ENCODE results near the gene MTCL1.

Gene MTCL1

DNA sequence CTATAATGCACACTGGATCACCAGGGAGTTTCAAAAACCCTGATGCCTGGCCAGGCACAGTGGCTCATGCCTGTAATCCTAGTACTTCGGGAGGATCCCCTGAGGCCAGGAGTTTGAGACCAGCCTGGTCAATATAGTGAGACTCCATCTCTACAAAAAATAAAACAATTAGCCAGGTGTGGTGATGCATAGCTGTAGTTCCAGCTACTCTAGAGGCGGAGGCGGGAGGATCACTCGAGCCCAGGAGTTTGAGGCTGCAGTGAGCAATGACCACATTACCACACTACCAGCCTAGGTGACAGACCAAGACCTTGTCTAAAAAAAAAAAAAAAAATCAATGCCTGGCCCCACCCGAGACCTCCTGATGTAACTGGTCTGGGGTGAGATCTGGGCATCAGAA is 137.2 kb downstream of the MTCL1 start:
- DNase-seq: no peak

DNA sequence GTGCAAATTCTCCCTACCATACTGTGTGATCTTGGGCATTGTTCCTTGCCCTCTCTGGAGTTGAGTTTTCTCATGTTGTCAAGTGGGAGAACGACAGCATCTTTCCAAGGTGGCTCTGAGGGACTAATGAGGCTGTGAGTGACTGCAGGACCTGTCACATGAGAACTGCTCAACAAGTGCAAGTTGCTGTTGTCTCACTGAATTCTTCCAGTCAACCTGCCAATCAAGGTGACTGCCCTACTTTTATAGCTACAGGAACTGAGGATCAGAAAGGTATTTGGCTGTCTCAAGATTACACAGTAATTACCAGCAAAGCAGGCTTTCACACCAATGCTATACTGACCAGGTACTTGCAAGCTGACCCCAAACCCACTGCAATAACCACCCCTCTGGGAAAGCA is 137.6 kb downstream of the MTCL1 start:
- DNase-seq: no peak

DNA sequence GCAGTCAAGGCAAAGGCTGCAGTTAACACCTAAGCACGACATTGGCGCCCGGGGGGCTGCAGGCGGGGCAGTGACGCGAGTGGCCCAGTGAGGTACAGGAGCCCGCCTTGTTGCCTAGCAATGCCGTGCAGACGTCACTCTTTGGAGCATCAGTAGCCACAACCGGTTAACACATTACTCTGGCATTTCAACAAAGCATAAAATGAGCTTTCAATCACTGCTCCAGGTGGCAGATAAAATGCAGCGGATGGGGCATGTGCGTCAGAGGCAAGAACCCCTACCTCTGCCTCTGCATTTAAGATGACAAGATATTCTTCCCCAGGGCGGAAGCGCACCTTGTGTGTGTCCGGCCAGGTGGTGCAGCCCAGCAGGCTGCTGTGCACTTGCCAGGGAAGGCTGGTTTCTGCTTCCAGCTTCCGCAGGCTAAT is 139.4 kb downstream of the MTCL1 start:
- DNase-seq: no peak

DNA sequence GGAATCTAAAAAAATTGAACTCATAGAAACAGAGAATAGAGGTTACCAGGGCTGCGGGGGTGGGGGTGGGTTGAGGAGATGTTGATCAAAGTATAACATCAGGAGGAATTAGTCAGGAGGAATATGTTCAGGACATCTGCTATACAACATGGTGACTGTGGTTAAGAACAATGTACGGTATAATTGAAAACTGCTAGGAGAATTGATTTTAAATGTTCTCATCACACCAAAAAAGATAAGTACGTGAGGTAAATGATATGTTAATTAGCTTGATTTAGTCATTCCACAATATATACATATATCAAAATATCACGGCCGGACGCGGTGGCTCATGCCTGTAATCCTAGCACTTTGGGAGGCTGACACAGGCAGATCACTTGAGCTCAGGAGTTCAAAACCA is 140.2 kb downstream of the MTCL1 start:
- no peak for DNase-seq

DNA sequence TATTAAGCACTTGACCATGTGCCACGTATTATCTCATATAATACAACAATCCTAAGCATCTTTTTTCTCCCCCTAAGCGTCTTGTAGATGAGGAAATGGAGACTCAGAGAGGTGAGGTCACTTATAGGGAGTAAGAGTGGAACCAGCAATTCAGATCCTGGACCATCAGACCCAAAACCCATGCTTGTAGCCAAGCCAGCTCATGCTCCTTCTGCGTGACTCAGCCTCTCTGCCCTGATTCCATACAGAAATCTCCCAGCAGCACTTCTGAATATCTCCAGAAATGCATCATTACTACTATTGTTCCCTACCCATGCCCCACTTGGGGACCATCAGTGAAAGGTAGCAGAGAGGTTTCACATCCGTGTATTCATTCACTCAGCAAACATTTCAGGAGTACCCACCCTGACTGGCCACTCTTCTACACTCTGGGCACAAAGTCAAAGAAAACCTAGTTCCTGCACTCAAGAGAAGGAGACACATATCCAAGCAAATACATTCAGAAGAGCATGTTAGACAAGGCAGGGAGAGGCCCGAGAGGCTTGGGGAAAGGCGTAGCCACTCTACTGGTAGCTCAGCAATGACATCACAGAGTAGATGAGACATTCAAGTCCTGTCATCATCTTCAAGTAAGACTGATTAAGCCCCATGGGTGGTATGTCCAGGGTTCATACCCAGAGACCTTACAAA is 141.9 kb downstream of the MTCL1 start:
- no peak for DNase-seq

DNA sequence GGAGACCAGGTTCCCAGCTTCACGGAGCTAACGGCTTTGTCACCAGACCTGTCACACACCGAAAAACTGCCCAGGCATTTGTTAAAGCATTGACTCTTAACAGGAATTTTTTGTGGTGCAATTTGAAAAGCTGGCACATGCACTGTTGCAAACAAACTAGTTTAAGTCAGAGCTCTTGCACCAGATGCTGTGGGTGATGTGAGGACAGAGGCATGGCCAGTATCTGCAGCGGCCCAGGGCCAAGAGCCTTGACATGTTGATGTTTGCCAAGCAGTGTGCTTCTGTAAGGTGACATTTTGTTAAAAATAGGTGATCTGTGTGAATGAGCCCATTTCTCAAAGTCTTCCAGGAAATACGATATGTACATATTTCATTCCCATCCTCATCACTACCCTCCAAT is 142.5 kb downstream of the MTCL1 start:
- no peak for DNase-seq

DNA sequence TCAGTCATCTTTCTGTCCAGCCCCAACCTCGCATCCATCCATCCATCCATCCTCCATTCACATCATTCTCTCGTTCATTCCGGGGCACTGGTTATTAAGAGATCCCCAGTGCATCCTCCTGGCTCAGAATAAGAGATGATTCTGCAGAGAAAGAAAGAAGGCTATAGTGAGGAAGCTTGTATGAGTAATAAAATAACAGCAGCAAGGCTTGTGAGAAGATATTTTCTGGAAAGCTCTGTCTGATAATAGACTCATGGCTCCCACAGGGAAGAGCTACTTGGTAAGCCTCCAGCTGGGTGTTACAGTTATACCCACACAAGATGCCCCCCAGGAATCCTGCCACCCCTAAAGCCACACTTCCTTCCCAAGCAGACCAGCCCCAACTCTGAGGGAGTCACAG is 143.2 kb downstream of the MTCL1 start:
- DNase-seq: no peak

DNA sequence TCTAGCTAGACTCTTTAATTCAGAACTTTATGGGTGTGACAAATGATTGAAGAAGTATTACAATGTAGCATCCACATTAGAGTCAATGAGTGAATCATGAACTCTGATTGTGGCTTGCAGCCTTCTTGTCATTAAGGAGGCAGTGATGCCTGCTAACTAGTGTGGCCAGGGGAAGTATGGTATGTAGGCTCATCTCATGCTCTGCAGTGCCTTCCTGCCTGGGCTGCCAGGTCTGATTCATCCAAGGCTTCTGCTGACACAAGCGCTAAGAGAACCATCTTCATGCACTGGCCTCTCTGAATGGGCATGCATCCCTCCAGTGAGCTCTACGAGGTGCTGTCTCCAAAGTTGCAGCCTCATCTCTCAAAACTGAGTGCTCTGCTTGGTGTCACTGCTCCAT is 144.3 kb downstream of the MTCL1 start:
- DNase-seq: no peak

DNA sequence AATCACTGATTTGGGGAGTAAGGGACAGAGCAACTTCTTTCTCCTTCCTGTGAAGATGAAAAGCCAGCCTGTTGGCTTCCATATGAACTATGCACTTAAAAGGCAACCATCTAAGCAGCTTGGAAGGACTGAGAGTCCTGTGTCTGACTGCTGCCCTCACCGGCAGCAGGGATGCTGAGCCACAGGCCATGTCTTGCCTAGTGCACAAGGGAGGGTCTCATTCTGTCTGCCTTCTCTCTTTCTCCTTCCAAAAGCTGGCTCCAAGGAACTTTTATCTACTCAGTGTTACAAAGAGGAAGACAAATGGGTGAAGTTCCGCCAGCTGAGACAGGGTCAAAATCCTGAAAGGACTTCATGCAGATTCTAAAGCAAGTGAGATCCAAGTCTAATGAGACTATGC is 146.3 kb downstream of the MTCL1 start:
- no peak for DNase-seq

DNA sequence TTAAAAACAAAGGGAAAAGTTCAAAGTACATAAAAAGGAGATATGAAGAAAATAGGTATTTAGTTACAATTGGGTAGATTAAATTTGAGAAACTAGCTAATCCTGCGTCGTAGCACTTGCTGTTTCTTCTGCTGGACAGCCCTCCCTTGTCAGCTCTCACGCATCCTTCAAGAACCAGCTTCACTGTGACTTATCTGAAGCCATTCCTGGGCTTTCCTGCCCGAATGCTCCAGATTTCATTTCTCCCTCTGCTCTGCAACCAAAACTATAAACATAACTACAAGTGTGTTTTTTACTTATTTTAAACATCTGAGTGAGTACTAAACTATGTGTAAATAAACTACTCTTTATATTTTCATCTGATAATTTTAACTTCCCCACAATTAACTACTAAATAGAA is 149.2 kb downstream of the MTCL1 start:
- DNase-seq: no peak

DNA sequence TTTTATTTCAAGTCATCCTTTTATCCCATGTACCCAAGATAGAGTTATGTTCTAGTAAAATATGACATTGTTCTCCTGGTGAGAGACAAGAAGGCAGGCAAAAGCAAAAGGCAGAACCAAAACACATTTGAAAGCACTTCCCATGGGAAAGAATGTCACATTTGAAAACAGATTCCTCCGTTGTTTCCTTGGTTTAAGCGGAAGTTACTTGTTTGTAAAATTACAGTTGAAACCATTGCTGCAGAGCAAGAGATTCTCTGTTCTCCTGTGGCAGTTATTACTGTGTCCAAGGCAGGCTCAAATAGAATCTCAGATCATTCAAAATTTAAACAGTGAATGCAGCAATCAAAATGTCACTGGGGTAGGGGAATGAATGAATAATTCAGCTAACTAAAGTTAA is 149.6 kb downstream of the MTCL1 start:
- DNase-seq: no peak

DNA sequence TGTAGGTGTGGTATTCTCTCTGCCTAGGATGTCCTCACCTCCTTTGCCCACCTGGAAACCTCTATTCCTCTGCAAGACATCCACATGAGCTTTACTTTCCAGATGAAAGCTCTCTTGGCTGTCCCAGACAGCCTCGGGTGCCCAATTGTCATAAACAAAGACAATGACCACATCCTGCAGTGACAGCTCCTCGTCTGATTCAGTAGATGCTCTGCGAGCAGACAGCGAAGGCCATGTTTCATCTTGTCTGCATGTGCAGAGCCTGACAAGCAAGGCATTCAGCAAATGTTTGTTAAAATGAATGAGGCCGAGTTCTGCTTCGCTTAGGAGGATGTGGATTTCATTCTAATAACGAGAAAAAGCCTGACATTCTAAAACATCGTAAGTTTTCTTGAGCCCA is 150.9 kb downstream of the MTCL1 start:
- DNase-seq: no peak

DNA sequence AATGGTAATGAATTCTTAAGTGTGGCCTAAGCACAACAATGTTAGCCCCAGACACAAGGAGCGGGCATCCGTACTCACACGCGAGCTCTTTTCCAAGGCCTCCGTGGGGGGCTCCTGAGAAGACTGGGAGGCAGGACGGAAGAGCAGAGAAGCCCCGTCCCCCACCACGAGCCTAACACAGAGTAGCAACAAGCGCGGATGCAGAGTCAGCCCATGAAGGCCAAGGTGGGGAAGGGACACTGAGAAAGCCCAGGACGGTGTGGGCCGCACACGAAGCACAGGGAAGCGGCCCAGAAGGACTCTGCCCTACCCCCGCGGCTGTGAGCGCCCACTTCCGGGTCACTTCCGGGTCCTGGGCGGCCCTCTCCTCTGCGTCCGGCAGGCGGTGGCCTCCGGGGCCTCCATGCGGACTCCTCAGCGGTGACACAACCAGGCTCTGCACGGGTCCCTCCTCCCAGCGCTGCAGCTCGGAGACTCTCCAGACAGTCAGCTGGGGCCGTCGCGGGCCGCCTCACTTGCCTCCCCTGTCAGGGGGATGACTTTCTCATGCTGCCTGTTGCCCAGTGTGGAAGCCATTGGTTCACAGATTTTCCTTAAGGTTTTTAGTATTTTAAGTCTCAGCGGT is 151.5 kb downstream of the MTCL1 start:
- DNase-seq: no peak

DNA sequence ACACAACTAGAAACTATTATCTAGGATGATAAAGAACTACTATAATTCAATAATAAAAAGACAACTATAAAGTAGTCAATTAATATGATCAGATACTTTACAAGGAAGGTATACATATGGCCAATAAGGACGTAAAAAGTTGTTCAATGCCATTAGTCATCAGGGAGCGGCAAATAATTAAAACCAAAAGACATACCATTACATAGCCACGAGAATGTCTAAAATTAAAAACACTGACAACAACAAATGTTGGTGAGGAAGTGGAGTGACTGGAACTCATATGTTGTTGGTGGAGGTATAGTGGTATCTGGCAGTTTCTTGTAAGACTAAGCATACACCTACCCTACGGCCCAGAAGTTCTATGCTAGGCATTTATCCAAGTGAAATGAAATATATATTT is 152.4 kb downstream of the MTCL1 start:
- DNase-seq: no peak

DNA sequence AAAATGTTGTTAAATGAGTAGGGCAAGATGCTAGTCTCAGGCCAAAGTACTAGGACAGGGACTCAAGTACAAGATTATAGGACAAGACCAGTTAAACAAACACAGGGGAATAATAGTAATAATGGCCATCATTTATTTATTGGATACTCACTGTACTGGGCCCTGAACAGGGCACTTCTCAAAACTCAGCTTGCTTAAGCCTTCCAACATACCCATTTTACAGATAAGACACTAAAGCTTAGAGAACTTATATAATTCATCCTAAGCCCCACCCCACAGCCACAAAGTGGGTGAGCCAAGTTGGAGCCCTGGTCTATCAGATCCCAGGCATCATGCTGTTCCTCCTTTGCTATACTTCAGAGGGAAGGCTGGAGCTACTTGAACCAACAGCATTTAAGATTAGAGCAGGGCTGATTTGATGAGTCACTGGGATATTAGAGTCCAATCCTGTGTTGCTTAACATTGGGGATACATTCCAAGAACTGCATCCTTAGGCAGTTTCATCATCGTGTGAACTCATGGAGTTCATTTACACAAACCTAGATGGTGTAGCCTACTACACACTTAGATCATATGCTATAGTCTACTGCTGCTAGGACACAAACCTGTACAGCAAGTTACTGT is 153.6 kb downstream of the MTCL1 start:
- no peak for DNase-seq

DNA sequence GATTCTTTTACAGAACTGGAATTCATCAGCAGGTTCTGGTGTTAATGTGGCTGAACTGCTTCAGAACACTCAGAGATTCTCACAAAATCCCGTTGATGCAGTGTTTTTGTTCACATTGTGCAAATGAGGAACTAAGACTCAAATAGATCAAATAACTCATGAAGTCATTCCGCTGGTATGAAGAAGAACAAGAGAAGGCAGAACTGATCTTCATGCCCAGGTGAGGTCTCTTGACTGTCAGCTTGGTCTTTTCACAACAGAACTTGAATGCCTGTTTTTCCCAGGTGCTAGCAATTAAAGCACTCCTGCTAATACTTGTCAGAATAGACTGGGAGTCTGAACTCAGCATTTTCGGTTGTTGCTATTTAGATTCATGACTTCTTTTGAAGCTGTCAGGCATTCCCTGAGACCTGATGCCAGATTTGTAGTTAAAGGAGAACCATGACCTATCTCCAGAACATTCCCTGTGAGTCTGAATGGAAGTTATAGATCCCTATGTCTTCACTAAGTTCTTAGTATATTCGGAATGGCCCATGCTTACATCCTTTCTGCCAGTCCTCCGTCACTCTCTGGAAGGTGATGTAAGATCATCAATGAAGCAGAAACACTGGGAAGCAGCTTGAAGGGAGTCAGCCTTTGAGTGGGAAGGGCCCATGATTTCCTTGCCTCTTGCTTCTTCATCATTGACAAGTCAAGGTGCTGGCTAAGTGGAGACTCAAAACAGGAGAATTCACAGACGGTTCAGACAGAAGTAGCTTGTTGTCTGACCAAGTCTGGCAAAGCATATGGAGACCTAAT is 155.7 kb downstream of the MTCL1 start:
- DNase-seq: no peak

DNA sequence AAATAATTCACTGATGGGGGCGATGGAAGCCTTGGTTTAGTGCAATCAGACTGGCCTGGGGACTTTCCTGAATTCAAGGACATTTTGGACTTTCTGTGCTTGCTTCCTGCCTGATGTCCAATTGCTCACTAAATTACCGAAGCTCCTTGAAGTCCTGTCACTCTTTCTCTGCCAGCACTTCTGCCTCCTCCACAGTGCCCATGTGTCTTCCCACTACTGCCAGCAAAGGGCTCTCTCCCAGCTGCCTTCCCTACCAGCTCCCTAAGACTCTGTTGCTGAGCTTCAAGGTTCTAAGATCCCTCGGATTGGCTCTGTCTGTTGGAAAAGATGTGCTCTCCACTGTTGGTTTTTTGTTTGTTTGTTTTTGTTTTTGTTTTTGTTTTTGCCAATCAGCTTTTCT is 158.1 kb downstream of the MTCL1 start:
- no peak for DNase-seq

DNA sequence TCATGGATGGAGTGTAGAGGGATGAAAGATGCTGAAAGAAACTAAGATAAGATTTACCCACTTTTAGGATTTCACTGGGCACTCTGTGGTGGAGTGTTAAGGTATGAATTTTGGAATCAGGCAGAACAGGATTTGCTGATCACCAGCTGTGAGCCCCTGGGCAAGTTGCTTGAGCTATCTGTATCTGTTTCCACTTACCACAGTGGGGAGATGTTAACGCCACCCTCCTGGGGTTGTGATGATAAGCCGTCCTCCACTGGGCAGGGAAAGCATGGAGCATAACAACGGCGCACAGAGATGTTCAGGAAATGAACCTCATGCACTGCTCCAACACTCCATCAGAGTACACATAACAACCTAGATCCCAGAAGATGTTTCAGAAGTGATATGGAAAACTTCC is 160.6 kb downstream of the MTCL1 start:
- DNase-seq: no peak

DNA sequence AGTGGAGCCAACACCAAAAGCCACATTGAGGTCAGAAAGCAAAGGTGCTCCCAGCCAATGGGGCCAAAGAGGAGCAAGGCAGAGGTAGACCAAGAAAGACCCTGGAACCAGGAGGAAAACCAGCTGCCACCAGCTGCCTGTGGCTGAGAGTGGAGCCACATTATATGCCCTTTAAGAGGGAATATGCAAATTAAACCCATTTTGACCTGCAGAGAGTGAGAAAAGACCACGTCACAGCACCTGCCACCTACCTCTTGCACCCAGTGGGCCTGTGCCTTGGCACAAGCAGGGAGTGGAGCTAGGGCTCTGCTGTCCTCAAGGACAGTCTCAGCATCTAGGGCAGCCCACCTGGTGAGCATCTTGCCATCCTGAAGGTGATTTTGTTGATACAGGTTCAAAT is 161.3 kb downstream of the MTCL1 start:
- DNase-seq: no peak

DNA sequence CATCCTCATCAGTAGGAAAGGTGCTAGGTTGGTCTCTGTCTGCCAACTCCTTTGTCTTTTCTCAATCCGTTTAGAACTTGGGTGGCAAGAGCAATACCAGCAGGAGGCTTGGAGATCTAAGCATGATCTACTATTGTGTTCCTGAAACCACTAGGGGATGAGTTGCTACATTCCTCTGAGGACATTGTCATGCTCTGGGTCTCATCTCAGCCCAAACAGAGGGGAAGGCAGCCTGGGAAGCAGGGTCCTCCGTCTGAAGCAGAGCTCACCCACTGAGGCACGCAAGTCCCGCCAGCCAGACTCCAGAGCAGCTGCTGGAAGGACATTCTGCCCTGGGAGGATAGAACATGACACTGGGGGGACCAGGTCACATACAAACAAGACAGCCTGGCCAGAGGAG is 162.9 kb downstream of the MTCL1 start:
- no peak for DNase-seq

DNA sequence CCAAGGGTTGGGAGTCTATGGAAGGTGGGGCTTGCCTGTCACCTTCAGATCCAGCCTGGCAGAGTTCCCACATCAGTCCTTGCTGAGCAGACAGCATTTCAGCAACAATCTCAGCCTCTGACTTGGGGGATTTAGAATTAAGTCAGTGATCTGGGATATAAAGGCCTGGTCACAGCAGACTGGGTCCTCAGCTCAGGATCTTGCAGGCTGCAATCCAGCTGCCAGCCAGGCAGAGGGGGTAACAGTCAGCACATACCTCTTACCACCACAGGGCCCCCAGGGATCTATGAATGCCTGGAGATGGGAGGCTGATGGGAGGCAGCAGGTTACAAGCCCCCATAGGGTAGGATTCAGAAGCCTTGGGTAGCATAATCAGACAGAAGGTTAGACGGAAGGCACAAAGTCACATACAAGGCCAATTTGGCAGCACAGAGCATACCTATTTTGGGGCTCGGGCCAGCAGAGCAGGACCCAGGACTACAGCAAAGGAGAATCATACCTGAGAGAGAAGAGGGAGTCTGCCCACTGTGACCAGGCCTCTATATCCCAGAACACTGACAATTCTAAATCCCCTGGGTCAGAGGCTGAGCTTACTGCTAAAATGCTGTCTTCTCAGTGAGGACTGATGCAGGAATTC is 163.5 kb downstream of the MTCL1 start:
- no peak for DNase-seq

DNA sequence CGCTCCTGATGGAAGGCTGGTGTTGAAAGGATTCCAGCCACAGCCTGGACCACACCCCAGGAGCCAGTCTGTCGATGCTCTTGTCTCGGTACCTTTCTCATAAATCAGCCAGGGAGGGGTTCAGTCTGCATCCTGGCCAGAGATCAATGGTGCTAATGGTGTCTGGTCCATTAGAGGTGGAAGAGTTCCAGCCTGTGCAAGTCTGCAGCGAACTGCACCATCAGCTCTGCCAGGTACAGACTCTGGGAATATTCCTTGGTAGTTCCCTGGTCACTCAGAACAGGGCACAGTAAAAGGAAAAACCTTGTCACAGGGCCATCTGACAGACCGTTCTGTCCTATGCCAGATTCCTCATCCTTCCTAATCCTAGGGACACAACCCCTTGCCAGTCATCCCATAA is 164.3 kb downstream of the MTCL1 start:
- DNase-seq: no peak

DNA sequence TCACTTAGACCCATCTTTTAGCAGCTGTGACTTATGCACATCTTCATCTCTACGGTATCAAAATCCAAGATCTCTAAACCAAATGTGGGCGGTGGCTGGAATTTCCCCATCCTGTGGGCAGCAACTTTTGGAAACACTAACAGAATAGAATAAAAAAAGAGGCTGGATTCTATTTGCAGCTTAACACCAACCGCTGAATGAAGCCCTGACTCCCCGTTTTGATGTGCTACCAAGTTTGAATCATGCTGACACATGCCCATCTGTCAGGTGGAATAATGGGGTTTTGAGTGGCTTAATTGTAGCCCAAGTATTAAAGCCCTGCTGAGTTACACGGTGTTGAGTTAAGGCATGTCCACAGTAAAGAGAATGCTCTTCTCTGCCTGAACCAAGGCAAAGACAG is 165.2 kb downstream of the MTCL1 start:
- DNase-seq: no peak

All from CD4-positive, alpha-beta T cell treated with Interleukin-15 for 1 hour (primary cell).